GM23338 (cell line): Measurements from ENCODE around the gene MRPL28.

Source experiments
- CREB1 ChIP-seq: fragments of 250-450 bp; sonication (Bioruptor Pico); IDR thresholded peaks from 2 replicates; pipeline ENCODE4 v1.5.0; 2020; ENCODE audit warnings: low read depth, mild to moderate bottlenecking, moderate library complexity
- EZH2 ChIP-seq: fragments of 200-600 bp; sonication (generic); IDR thresholded peaks from one replicate; pipeline ENCODE4 v1.8.0; 2017; ENCODE audit warnings: antibody characterized with exemption, mild to moderate bottlenecking, low read depth; ENCODE audit not compliant: unreplicated experiment
- EZH2phosphoT487 ChIP-seq: fragments of 200-600 bp; sonication (generic); IDR thresholded peaks from one replicate; pipeline ENCODE4 v1.8.1; 2018; ENCODE audit warnings: antibody characterized with exemption; ENCODE audit not compliant: unreplicated experiment
- JUNB ChIP-seq: IDR thresholded peaks from one replicate; pipeline ENCODE4 v1.6.1; 2016; ENCODE audit warnings: antibody characterized with exemption; ENCODE audit not compliant: unreplicated experiment
- NANOG ChIP-seq: IDR thresholded peaks from 2 replicates; pipeline ENCODE4 v1.6.1; 2016; ENCODE audit warnings: antibody characterized with exemption, borderline replicate concordance
- POLR2AphosphoS5 ChIP-seq: IDR thresholded peaks from 2 replicates; pipeline ENCODE4 v1.6.1; 2016; ENCODE audit warnings: antibody characterized with exemption, low read depth
- STAT1 ChIP-seq: IDR thresholded peaks from one replicate; pipeline ENCODE4 v1.6.1; 2016; ENCODE audit warnings: antibody characterized with exemption; ENCODE audit not compliant: unreplicated experiment
- ZNF331 ChIP-seq: fragments of 250-450 bp; sonication (Bioruptor Pico); IDR thresholded peaks from 2 replicates; pipeline ENCODE4 v1.5.0; 2020; ENCODE audit warnings: low read depth, mild to moderate bottlenecking, moderate library complexity
- TF ChIP-seq, protein P1 (sequence below), 2 experiments: fragments of 200-600 bp in 1 of 2; sonication (generic) in 1 of 2; conservative IDR thresholded peaks; 2 replicates each; pipeline versions ENCODE4 v1.5.1 to v1.6.1; 2016 to 2017; ENCODE audit warnings: antibody characterized with exemption in 2 of 2, low read depth in 2 of 2, mild to moderate bottlenecking in 2 of 2, moderate library complexity in 1 of 2
- TF ChIP-seq, protein P2 (sequence below): IDR thresholded peaks from one replicate; pipeline ENCODE4 v1.6.1; 2018; ENCODE audit warnings: antibody characterized with exemption; ENCODE audit not compliant: unreplicated experiment
- TF ChIP-seq, protein P3 (sequence below): IDR thresholded peaks from 2 replicates; pipeline ENCODE4 v1.6.1; 2016; ENCODE audit warnings: antibody characterized with exemption
- TF ChIP-seq, protein P4 (sequence below): fragments of 250-450 bp; sonication (Bioruptor Pico); IDR thresholded peaks from 2 replicates; pipeline ENCODE4 v1.5.0; 2020; ENCODE audit warnings: mild to moderate bottlenecking, moderate library complexity

DNA sequence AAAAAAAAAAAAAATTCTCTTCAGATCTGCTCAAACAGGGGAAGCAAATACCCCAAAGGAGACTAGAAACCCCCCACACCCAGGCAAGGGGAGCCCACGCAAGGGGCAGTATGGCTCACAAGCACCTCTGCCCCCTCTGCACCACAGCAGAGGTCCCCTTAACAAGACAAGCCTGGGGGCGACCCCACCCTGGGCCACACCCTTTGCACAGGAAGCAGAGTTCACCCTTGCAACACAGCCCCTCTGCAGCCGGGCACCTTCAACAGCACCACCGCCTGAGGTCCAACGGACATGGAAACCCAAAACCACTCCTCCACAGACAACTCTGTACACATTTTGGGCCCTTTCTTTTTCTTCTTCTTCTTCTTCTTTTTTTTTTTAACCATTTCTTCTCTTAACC, 30.7 kb downstream of the MRPL28 start:
- TF ChIP-seq, protein P1, sequence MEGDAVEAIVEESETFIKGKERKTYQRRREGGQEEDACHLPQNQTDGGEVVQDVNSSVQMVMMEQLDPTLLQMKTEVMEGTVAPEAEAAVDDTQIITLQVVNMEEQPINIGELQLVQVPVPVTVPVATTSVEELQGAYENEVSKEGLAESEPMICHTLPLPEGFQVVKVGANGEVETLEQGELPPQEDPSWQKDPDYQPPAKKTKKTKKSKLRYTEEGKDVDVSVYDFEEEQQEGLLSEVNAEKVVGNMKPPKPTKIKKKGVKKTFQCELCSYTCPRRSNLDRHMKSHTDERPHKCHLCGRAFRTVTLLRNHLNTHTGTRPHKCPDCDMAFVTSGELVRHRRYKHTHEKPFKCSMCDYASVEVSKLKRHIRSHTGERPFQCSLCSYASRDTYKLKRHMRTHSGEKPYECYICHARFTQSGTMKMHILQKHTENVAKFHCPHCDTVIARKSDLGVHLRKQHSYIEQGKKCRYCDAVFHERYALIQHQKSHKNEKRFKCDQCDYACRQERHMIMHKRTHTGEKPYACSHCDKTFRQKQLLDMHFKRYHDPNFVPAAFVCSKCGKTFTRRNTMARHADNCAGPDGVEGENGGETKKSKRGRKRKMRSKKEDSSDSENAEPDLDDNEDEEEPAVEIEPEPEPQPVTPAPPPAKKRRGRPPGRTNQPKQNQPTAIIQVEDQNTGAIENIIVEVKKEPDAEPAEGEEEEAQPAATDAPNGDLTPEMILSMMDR (conservative IDR thresholded peaks at IDR 0.05; ENCODE audit: low read depth in 2 of 2): no peak
- no peak for TF ChIP-seq EZH2
- TF ChIP-seq, protein P2, sequence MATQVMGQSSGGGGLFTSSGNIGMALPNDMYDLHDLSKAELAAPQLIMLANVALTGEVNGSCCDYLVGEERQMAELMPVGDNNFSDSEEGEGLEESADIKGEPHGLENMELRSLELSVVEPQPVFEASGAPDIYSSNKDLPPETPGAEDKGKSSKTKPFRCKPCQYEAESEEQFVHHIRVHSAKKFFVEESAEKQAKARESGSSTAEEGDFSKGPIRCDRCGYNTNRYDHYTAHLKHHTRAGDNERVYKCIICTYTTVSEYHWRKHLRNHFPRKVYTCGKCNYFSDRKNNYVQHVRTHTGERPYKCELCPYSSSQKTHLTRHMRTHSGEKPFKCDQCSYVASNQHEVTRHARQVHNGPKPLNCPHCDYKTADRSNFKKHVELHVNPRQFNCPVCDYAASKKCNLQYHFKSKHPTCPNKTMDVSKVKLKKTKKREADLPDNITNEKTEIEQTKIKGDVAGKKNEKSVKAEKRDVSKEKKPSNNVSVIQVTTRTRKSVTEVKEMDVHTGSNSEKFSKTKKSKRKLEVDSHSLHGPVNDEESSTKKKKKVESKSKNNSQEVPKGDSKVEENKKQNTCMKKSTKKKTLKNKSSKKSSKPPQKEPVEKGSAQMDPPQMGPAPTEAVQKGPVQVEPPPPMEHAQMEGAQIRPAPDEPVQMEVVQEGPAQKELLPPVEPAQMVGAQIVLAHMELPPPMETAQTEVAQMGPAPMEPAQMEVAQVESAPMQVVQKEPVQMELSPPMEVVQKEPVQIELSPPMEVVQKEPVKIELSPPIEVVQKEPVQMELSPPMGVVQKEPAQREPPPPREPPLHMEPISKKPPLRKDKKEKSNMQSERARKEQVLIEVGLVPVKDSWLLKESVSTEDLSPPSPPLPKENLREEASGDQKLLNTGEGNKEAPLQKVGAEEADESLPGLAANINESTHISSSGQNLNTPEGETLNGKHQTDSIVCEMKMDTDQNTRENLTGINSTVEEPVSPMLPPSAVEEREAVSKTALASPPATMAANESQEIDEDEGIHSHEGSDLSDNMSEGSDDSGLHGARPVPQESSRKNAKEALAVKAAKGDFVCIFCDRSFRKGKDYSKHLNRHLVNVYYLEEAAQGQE: no peak
- no peak for TF ChIP-seq POLR2AphosphoS5
- TF ChIP-seq ZNF331 (CRISPR knock-in tag): no peak
- TF ChIP-seq, protein P3, sequence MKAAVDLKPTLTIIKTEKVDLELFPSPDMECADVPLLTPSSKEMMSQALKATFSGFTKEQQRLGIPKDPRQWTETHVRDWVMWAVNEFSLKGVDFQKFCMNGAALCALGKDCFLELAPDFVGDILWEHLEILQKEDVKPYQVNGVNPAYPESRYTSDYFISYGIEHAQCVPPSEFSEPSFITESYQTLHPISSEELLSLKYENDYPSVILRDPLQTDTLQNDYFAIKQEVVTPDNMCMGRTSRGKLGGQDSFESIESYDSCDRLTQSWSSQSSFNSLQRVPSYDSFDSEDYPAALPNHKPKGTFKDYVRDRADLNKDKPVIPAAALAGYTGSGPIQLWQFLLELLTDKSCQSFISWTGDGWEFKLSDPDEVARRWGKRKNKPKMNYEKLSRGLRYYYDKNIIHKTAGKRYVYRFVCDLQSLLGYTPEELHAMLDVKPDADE: no peak
- no peak for TF ChIP-seq EZH2phosphoT487
- TF ChIP-seq JUNB: no peak
- no peak for TF ChIP-seq CREB1 (CRISPR knock-in tag)
- TF ChIP-seq, protein P4, sequence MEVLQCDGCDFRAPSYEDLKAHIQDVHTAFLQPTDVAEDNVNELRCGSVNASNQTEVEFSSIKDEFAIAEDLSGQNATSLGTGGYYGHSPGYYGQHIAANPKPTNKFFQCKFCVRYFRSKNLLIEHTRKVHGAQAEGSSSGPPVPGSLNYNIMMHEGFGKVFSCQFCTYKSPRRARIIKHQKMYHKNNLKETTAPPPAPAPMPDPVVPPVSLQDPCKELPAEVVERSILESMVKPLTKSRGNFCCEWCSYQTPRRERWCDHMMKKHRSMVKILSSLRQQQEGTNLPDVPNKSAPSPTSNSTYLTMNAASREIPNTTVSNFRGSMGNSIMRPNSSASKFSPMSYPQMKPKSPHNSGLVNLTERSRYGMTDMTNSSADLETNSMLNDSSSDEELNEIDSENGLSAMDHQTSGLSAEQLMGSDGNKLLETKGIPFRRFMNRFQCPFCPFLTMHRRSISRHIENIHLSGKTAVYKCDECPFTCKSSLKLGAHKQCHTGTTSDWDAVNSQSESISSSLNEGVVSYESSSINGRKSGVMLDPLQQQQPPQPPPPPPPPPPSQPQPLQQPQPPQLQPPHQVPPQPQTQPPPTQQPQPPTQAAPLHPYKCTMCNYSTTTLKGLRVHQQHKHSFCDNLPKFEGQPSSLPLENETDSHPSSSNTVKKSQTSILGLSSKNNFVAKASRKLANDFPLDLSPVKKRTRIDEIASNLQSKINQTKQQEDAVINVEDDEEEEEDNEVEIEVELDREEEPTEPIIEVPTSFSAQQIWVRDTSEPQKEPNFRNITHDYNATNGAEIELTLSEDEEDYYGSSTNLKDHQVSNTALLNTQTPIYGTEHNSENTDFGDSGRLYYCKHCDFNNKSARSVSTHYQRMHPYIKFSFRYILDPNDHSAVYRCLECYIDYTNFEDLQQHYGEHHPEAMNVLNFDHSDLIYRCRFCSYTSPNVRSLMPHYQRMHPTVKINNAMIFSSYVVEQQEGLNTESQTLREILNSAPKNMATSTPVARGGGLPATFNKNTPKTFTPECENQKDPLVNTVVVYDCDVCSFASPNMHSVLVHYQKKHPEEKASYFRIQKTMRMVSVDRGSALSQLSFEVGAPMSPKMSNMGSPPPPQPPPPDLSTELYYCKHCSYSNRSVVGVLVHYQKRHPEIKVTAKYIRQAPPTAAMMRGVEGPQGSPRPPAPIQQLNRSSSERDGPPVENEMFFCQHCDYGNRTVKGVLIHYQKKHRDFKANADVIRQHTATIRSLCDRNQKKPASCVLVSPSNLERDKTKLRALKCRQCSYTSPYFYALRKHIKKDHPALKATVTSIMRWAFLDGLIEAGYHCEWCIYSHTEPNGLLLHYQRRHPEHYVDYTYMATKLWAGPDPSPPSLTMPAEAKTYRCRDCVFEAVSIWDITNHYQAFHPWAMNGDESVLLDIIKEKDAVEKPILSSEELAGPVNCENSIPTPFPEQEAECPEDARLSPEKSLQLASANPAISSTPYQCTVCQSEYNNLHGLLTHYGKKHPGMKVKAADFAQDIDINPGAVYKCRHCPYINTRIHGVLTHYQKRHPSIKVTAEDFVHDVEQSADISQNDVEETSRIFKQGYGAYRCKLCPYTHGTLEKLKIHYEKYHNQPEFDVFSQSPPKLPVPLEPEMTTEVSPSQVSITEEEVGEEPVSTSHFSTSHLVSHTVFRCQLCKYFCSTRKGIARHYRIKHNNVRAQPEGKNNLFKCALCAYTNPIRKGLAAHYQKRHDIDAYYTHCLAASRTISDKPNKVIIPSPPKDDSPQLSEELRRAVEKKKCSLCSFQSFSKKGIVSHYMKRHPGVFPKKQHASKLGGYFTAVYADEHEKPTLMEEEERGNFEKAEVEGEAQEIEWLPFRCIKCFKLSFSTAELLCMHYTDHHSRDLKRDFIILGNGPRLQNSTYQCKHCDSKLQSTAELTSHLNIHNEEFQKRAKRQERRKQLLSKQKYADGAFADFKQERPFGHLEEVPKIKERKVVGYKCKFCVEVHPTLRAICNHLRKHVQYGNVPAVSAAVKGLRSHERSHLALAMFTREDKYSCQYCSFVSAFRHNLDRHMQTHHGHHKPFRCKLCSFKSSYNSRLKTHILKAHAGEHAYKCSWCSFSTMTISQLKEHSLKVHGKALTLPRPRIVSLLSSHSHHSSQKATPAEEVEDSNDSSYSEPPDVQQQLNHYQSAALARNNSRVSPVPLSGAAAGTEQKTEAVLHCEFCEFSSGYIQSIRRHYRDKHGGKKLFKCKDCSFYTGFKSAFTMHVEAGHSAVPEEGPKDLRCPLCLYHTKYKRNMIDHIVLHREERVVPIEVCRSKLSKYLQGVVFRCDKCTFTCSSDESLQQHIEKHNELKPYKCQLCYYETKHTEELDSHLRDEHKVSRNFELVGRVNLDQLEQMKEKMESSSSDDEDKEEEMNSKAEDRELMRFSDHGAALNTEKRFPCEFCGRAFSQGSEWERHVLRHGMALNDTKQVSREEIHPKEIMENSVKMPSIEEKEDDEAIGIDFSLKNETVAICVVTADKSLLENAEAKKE (CRISPR knock-in tag): no peak
- no peak for TF ChIP-seq NANOG
- no peak for TF ChIP-seq STAT1
